Hepatocyte (in vitro differentiated cells): ENCODE measurements around the gene BMP6.

Source experiments
- CTCF ChIP-seq: fragments of 200-600 bp; sonication (generic); IDR thresholded peaks from 2 replicates; pipeline ENCODE4 v1.5.1; 2016; ENCODE audit warnings: antibody characterized with exemption, mild to moderate bottlenecking; ENCODE audit not compliant: poor library complexity
- EZH2 ChIP-seq: fragments of 200-600 bp; sonication (generic); IDR thresholded peaks from 2 replicates; pipeline ENCODE4 v1.6.1; 2016; ENCODE audit warnings: antibody characterized with exemption, mild to moderate bottlenecking, borderline replicate concordance
- EZH2phosphoT487 ChIP-seq: fragments of 200-600 bp; sonication (generic); IDR thresholded peaks from one replicate; pipeline ENCODE4 v1.6.1; 2018; ENCODE audit warnings: antibody characterized with exemption, mild to moderate bottlenecking, low read depth, moderate library complexity; ENCODE audit not compliant: unreplicated experiment, severe bottlenecking

GRCh38 chr6:7773322-7773721 is 47.4 kb downstream of the BMP6 start:
- no peak for TF ChIP-seq CTCF
- no peak for TF ChIP-seq EZH2
- TF ChIP-seq EZH2phosphoT487: no peak
